Ovary (tissue), 9 donors: Measurements from ENCODE around the gene HCAR2. TPM values are rescaled to one million over a fixed set of nuclear protein-coding genes. Genes with fewer than 3 reads are reported as not detected.
A peak's percentile ranks its signal among the peaks of the same experiment; 100 is the strongest.

Experiments
- DNase-seq, 5 donors: peaks; one replicate each; pipeline ENCODE4 v3.0.0-alpha.2; 2019 to 2020
- H3K27ac ChIP-seq, 2 donors: fragments of 200-600 bp; one replicate each; pipeline versions ENCODE4 v1.5.1 to v1.8.0; 2019 to 2022
- H3K27me3 ChIP-seq: fragments of 200-600 bp; one replicate; pipeline ENCODE4 v1.8.0; 2022
- H3K36me3 ChIP-seq: fragments of 200-600 bp; sonication (generic); one replicate; pipeline ENCODE4 v1.5.1; 2019
- H3K4me1 ChIP-seq: one replicate; pipeline ENCODE4 v1.8.1; 2013; ENCODE audit warnings: mild to moderate bottlenecking, moderate library complexity; ENCODE audit not compliant: insufficient read depth
- H3K4me3 ChIP-seq: fragments of 200-600 bp; sonication (generic); one replicate; pipeline ENCODE4 v1.5.1; 2017
- H3K9me3 ChIP-seq, 2 donors: fragments of 200-600 bp in 1 of 2; sonication (generic) in 1 of 2; one replicate each; pipeline versions ENCODE4 v1.5.1 to v1.8.1; 2013 to 2019; ENCODE audit warnings: mild to moderate bottlenecking in 1 of 2, moderate library complexity in 1 of 2
- CTCF ChIP-seq, 3 donors: fragments of 450-650 bp in 2 of 3; fragments of 200-600 bp in 1 of 3; IDR thresholded peaks; one replicate each; pipeline versions ENCODE4 v1.5.1 to v1.8.0; 2016 to 2022; ENCODE audit warnings: antibody characterized with exemption in 3 of 3, mild to moderate bottlenecking in 1 of 3
- EP300 ChIP-seq: sonication (generic); formaldehyde crosslinking; IDR thresholded peaks from one replicate; pipeline ENCODE4 v1.6.1; 2017; ENCODE audit warnings: antibody characterized with exemption
- POLR2A ChIP-seq: fragments of 450-650 bp; IDR thresholded peaks from one replicate; pipeline ENCODE4 v1.6.1; 2017; ENCODE audit warnings: antibody characterized with exemption, mild to moderate bottlenecking, moderate library complexity
- WGBS, 3 donors: extraction: QIAGEN DNeasy Blood & Tissue Kit in 1 of 3; methylation state at CpG; one replicate each; pipeline versions ENCODE4 v1.1.5 to v1.1.7; 2013 to 2017; 5-methylcytosine and 5-hydroxymethylcytosine counted together
- intact Hi-C, 4 donors: fragments of 100-400 bp; cut with DNase I; formaldehyde crosslinking; loops; one replicate each; pipeline versions ENCODE4 v1.11.0 to v1.15.1; 2022 to 2023
- polyA plus RNA-seq, 2 donors: library from polyadenylated mRNA; stranded (reverse); fragments of 200-250 nt in 1 of 2; fragments of 350-450 nt in 1 of 2; fragmentation: Illumina TruSeq in 1 of 2; extraction: RNeasy Lipid Tissue Mini Kit (QIAGEN cat#74804) in 1 of 2; gene quantifications; one replicate each; pipeline ENCODE4 v1.2.3, GENCODE V29; 2013 to 2014
- total RNA-seq, 7 donors: library from RNA; depleted of rRNA in 2 of 7; stranded (reverse); fragments of >200 nt in 2 of 7; fragmentation: NEBNext Ultra II Directional in 3 of 7; extraction: Animal tissue kit (Norgen Biotek cat#: 25700) in 3 of 7; gene quantifications; one replicate each; pipeline versions ENCODE4 v1.1.0 to v1.2.4, GENCODE V29; 2016 to 2023
- donor health status: DM: no; HTN: no; CAD: no; lungs with moderate emphysema.
- donor health status: DM: no; HTN: no; CAD: no.
- donor health status: Bipolar disorder and iron deficiency.
- donor health status: DM: yes; HTN: yes; CAD: no.
- donor health status: DM: no; HTN: no; CAD: no.
- donor health status: DM: yes; HTN: yes; CAD: no.

Gene HCAR2
- total and polyA plus RNA-seq, 9 donors, result 0.04 to 0.28 (median 0.19) TPM; not detected in 5

GRCh38 chr12:122732611-122733010, 29.5 kb upstream of the HCAR2 start:
- TF ChIP-seq EP300 (no peak), POLR2A (no peak), CTCF (IDR thresholded peaks at IDR 0.05) (no peak)
- intact Hi-C loops, result loop anchor here in 2 of 4 donors (10.0 kb wide), 2 partner anchors 78 to 98 kb away; no protein-coding TSS in a partner anchor
- 84 to 92% (median 85%) methylated on average over 4 of the region's 4 CpGs for WGBS, 3 donors
- H3K27me3 ChIP-seq, result no peaks in the 10 kb centered on the region
- DNase-seq, result no peak
- H3K4me3 ChIP-seq, result no peak overlapping the region
- no peaks in the 10 kb centered on the region for H3K9me3 ChIP-seq
- no peaks in the 10 kb centered on the region for H3K36me3 ChIP-seq
- no peak overlapping the region for H3K27ac ChIP-seq
- H3K4me1 ChIP-seq, result peaks cover 2% of the 10 kb centered on the region

- no peaks in the 10 kb centered on the region for H3K9me3 ChIP-seq
- H3K4me3 ChIP-seq, result no peak overlapping the region
- H3K36me3 ChIP-seq, result no peaks in the 10 kb centered on the region
- no peak overlapping the region for H3K27ac ChIP-seq
- 89 to 95% (median 91%) methylated on average over 3 of the region's 3 CpGs for WGBS, 3 donors
- no peaks in the 10 kb centered on the region for H3K27me3 ChIP-seq
- intact Hi-C loops, result loop anchor here in 2 of 4 donors (10.0 kb wide), 2 partner anchors 77 to 97 kb away; no protein-coding TSS in a partner anchor
- no peak for DNase-seq
- peaks cover 2% of the 10 kb centered on the region for H3K4me1 ChIP-seq
- TF ChIP-seq POLR2A (no peak), CTCF (IDR thresholded peaks at IDR 0.05) (no peak)
Observed at GRCh38 chr12:122732170-122732569, 29.0 kb upstream of the HCAR2 start.

GRCh38 chr12:122730215-122731014, 27.3 kb upstream of the HCAR2 start, which contains the start of gene HCAR1:
Gene HCAR1 (minus strand): TSS chr12:122730844. CDS start chr12:122730339, 505 bp downstream.
- TF ChIP-seq EP300 (no peak), POLR2A (no peak)
- 30 to 45% (median 39%) methylated on average over 32 of the region's 32 CpGs for WGBS, 3 donors
- Histone ChIP-seq H3K4me1 (peaks cover 2% of the 10 kb centered on the region), H3K4me3 (peak within 1 kb of the TSS; percentile 28), H3K9me3 (no peaks in the 10 kb centered on the region), H3K27me3 (no peaks in the 10 kb centered on the region), H3K36me3 (no peaks in the 10 kb centered on the region), H3K27ac (no peak within 1 kb of the TSS)
- intact Hi-C loops, result loop anchor here in 2 of 4 donors (10.0 kb wide), 2 partner anchors 76 to 96 kb away; no protein-coding TSS in a partner anchor
- peak in 4 of 5 donors; percentile 26 to 47 (median 30) for DNase-seq

- H3K27me3 ChIP-seq, result no peaks in the 10 kb centered on the region
- WGBS, 3 donors, result 87 to 90% (median 88%) methylated on average over 27 of the region's 27 CpGs
- TF ChIP-seq CTCF (IDR thresholded peaks at IDR 0.05), result no peak
- TF ChIP-seq EP300, result no peak
- no peak for TF ChIP-seq POLR2A
- peaks cover 2% of the 10 kb centered on the region for H3K4me1 ChIP-seq
- peak in 1 of 5 donors; percentile 23 for DNase-seq
- no peak overlapping the region for H3K4me3 ChIP-seq
- H3K27ac ChIP-seq, result no peak overlapping the region
- no peaks in the 10 kb centered on the region for H3K36me3 ChIP-seq
- no peaks in the 10 kb centered on the region for H3K9me3 ChIP-seq
- intact Hi-C loops, result loop anchor here in 2 of 4 donors (10.0 kb wide), 2 partner anchors 75 to 95 kb away; no protein-coding TSS in a partner anchor
Observed at GRCh38 chr12:122729583-122730214, 26.5 kb upstream of the HCAR2 start.
